Measurements from ENCODE around the gene UBE2D2.

GRCh38 chr5:139575313-139575646 lies 14.1 kb downstream of the UBE2D2 start:
- TF ChIP-seq EGR1 (IDR thresholded peaks at IDR 0.05) (no peak), YY1 (IDR thresholded peaks at IDR 0.05; ENCODE audit: low read depth) (no peak), RAD21 (IDR thresholded peaks at IDR 0.05; ENCODE audit: low read depth) (no peak), ZBTB7A (IDR thresholded peaks at IDR 0.05; ENCODE audit: low read depth) (no peak), NFIC (IDR thresholded peaks at IDR 0.05) (no peak)
